Measurements from ENCODE around the gene PDE1A. TPM values are rescaled to one million over a fixed set of nuclear protein-coding genes. Genes with fewer than 3 reads are reported as not detected.

The PDE1A gene
- total RNA-seq, 1 donor: 42.0 TPM

- Histone ChIP-seq H3K9me3 (ENCODE audit: low read depth, low read length) (no peaks in the 10 kb centered on the region), H2AFZ (ENCODE audit: low read length) (no peak overlapping the region), H3K4me3 (ENCODE audit: insufficient read depth, low read length) (no peak overlapping the region), H3K27ac (ENCODE audit: low read depth, low read length) (no peak overlapping the region), H4K20me1 (ENCODE audit: insufficient read depth, low read length) (no peaks in the 10 kb centered on the region), H3K79me2 (ENCODE audit: insufficient read depth, low read length) (no peaks in the 10 kb centered on the region), H3K4me2 (ENCODE audit: insufficient read depth, low read length) (no peak overlapping the region), H3K36me3 (ENCODE audit: insufficient read depth, low read length) (no peaks in the 10 kb centered on the region), H3K27me3 (ENCODE audit: insufficient read depth, low read length) (no peaks in the 10 kb centered on the region), H3K4me1 (ENCODE audit: insufficient read depth, low read length) (no peaks in the 10 kb centered on the region)
- TF ChIP-seq CTCF (IDR thresholded peaks at IDR 0.05; ENCODE audit: extremely low read depth, low read depth, low read length): no peak
- DNase-seq (ENCODE audit: insufficient read length, low spot score, missing footprints): no peak
Observed at GRCh38 chr2:182097571-182098164, 329.2 kb downstream of the PDE1A start.

GRCh38 chr2:182090486-182090885, 336.4 kb downstream of the PDE1A start:
- H2AFZ ChIP-seq (ENCODE audit: low read length): no peak overlapping the region
- DNase-seq (ENCODE audit: insufficient read length, low spot score, missing footprints): no peak
- no peaks in the 10 kb centered on the region for H3K36me3 ChIP-seq (ENCODE audit: insufficient read depth, low read length)
- TF ChIP-seq CTCF (IDR thresholded peaks at IDR 0.05; ENCODE audit: extremely low read depth, low read depth, low read length): no peak
- no peaks in the 10 kb centered on the region for H3K79me2 ChIP-seq (ENCODE audit: insufficient read depth, low read length)
- H3K4me3 ChIP-seq (ENCODE audit: insufficient read depth, low read length): no peak overlapping the region
- no peak overlapping the region for H3K27ac ChIP-seq (ENCODE audit: low read depth, low read length)
- no peak overlapping the region for H3K4me2 ChIP-seq (ENCODE audit: insufficient read depth, low read length)
- no peaks in the 10 kb centered on the region for H3K27me3 ChIP-seq (ENCODE audit: insufficient read depth, low read length)
- H3K4me1 ChIP-seq (ENCODE audit: insufficient read depth, low read length): no peaks in the 10 kb centered on the region
- H3K9me3 ChIP-seq (ENCODE audit: low read depth, low read length): no peaks in the 10 kb centered on the region
- no peaks in the 10 kb centered on the region for H4K20me1 ChIP-seq (ENCODE audit: insufficient read depth, low read length)

Small RNA genes within 50 kb of the gene (small RNA-seq; reads per million reads assigned to genes)
- gene RN7SL267P: not detected

Data from osteoblast (primary cell).